Ishikawa (cell line): ENCODE results near the gene FAM24B.

Source experiments
- CEBPB ChIP-seq: IDR thresholded peaks from 2 replicates; pipeline ENCODE4 v1.6.1; 2012
- CREB1 ChIP-seq: IDR thresholded peaks from 2 replicates; pipeline ENCODE4 v1.6.1; 2012; ENCODE audit warnings: low read depth
- EGR1 ChIP-seq: IDR thresholded peaks from 2 replicates; pipeline ENCODE4 v1.6.1; 2012
- EP300 ChIP-seq: IDR thresholded peaks from 2 replicates; pipeline ENCODE4 v1.6.1; 2012; ENCODE audit warnings: borderline replicate concordance
- FOXM1 ChIP-seq: IDR thresholded peaks from 2 replicates; pipeline ENCODE4 v1.6.1; 2012; ENCODE audit warnings: low read depth, borderline replicate concordance
- MAX ChIP-seq: IDR thresholded peaks from 2 replicates; pipeline ENCODE4 v1.6.1; 2012
- NFIC ChIP-seq: IDR thresholded peaks from 2 replicates; pipeline ENCODE4 v1.6.1; 2012
- RAD21 ChIP-seq: IDR thresholded peaks from 2 replicates; pipeline ENCODE4 v1.6.1; 2012; ENCODE audit warnings: low read depth
- REST ChIP-seq: IDR thresholded peaks from 2 replicates; pipeline ENCODE4 v1.6.1; 2012; ENCODE audit warnings: low read depth, mild to moderate bottlenecking
- TAF1 ChIP-seq: IDR thresholded peaks from 2 replicates; pipeline ENCODE4 v1.6.1; 2012; ENCODE audit warnings: low read depth, mild to moderate bottlenecking
- TCF12 ChIP-seq: IDR thresholded peaks from 2 replicates; pipeline ENCODE4 v1.6.1; 2012; ENCODE audit warnings: low read depth
- TEAD4 ChIP-seq: IDR thresholded peaks from 2 replicates; pipeline ENCODE4 v1.6.1; 2012
- USF1 ChIP-seq: IDR thresholded peaks from 2 replicates; pipeline ENCODE4 v1.6.1; 2012
- YY1 ChIP-seq: IDR thresholded peaks from 2 replicates; pipeline ENCODE4 v1.6.1; 2012; ENCODE audit warnings: low read depth
- ZBTB7A ChIP-seq: IDR thresholded peaks from 2 replicates; pipeline ENCODE4 v1.6.1; 2012; ENCODE audit warnings: low read depth

Gene FAM24B

GRCh38 chr10:122827302-122827701 lies 52.1 kb downstream of the FAM24B start:
- no peak for TF ChIP-seq TAF1
- no peak for TF ChIP-seq ZBTB7A
- TF ChIP-seq EP300, result no peak
- TF ChIP-seq USF1, result no peak
- TF ChIP-seq NFIC, result no peak

- TF ChIP-seq USF1 (no peak), TCF12 (no peak), TEAD4 (no peak), EP300 (no peak), MAX (no peak), RAD21 (no peak), CREB1 (no peak), TAF1 (no peak), YY1 (no peak), FOXM1 (no peak), NFIC (no peak), REST (no peak), EGR1 (no peak), ZBTB7A (no peak), CEBPB (no peak)
These were observed 56.2 kb downstream of the FAM24B start for GRCh38 chr10:122822973-122823690.

- TF ChIP-seq EGR1 (no peak), REST (peak; percentile 53)
These were observed 57.6 kb downstream of the FAM24B start for GRCh38 chr10:122821808-122822207.

- no peak for TF ChIP-seq TCF12
- no peak for TF ChIP-seq EGR1
- TF ChIP-seq YY1, result no peak
- no peak for TF ChIP-seq REST
- TF ChIP-seq MAX, result no peak
- TF ChIP-seq CEBPB, result no peak
- TF ChIP-seq USF1, result no peak
- TF ChIP-seq ZBTB7A, result no peak
- TF ChIP-seq TEAD4, result no peak
- TF ChIP-seq NFIC, result no peak
- no peak for TF ChIP-seq RAD21
- no peak for TF ChIP-seq TAF1
- TF ChIP-seq CREB1, result no peak
- no peak for TF ChIP-seq FOXM1
- TF ChIP-seq EP300, result no peak
These were observed 63.9 kb downstream of the FAM24B start for GRCh38 chr10:122815458-122815857.

GRCh38 chr10:122814493-122814892 lies 64.9 kb downstream of the FAM24B start:
- TF ChIP-seq REST (no peak), USF1 (no peak), TAF1 (no peak), CEBPB (no peak), MAX (no peak), NFIC (no peak), ZBTB7A (no peak), EGR1 (no peak), FOXM1 (no peak), EP300 (no peak), TEAD4 (no peak), TCF12 (no peak)
